OCI-LY1 (cell line): ENCODE results near the gene CD164L2.
A peak's percentile ranks its signal among the peaks of the same experiment; 100 is the strongest.
"Not testable (repeated sequence)": the region's sequence is repeated elsewhere in the genome, so short reads cannot be mapped to it uniquely, and the experiment has no call there.

Experiments used
- H2AFZ ChIP-seq: fragments of 200-600 bp; sonication (generic), shearing (Covaris generic); 2 replicates; pipeline ENCODE4 v1.6.0; 2014; ENCODE audit warnings: antibody characterized with exemption, mild to moderate bottlenecking, low read length
- H3F3A ChIP-seq: fragments of 200-600 bp; sonication (generic), shearing (Covaris generic); 2 replicates; pipeline ENCODE4 v1.6.0; 2014; ENCODE audit warnings: mild to moderate bottlenecking, antibody characterized with exemption, low read length, moderate library complexity; ENCODE audit not compliant: insufficient read depth
- H3K27ac ChIP-seq: fragments of 200-600 bp; sonication (generic); 2 replicates; pipeline ENCODE4 v1.5.1; 2014; ENCODE audit warnings: low read length, mixed run types, mild to moderate bottlenecking, low read depth; ENCODE audit not compliant: poor library complexity, severe bottlenecking
- H3K27me3 ChIP-seq: fragments of 200-600 bp; sonication (generic); 2 replicates; pipeline ENCODE4 v1.6.0; 2014; ENCODE audit warnings: antibody characterized with exemption, mild to moderate bottlenecking, low read length, moderate library complexity; ENCODE audit not compliant: insufficient read depth
- H3K36me3 ChIP-seq: fragments of 200-600 bp; sonication (generic); 2 replicates; pipeline ENCODE4 v1.6.1; 2014; ENCODE audit warnings: mild to moderate bottlenecking, antibody characterized with exemption, low read length, moderate library complexity, mixed read lengths; ENCODE audit not compliant: insufficient read depth
- H3K4me1 ChIP-seq: fragments of 200-600 bp; sonication (generic); 2 replicates; pipeline ENCODE4 v1.5.1; 2014; ENCODE audit warnings: mild to moderate bottlenecking, low read length, moderate library complexity; ENCODE audit not compliant: insufficient read depth, severe bottlenecking
- H3K4me2 ChIP-seq: fragments of 200-600 bp; sonication (generic), shearing (Covaris generic); 2 replicates; pipeline ENCODE4 v1.6.1; 2014; ENCODE audit warnings: low read length
- H3K4me3 ChIP-seq: fragments of 200-600 bp; sonication (generic); 2 replicates; pipeline ENCODE4 v1.5.1; 2014; ENCODE audit warnings: low read length, low read depth, mild to moderate bottlenecking, mixed read lengths; ENCODE audit not compliant: poor library complexity, severe bottlenecking
- H3K79me2 ChIP-seq: fragments of 200-600 bp; shearing (Covaris generic); 2 replicates; pipeline ENCODE4 v1.6.1; 2016; ENCODE audit warnings: mixed run types, low read length, mixed read lengths; ENCODE audit not compliant: insufficient read depth
- H3K9ac ChIP-seq: fragments of 200-600 bp; sonication (generic), shearing (Covaris generic); 2 replicates; pipeline ENCODE4 v1.6.1; 2014; ENCODE audit warnings: mild to moderate bottlenecking, low read length, mixed read lengths
- H3K9me2 ChIP-seq: fragments of 200-600 bp; sonication (generic), shearing (Covaris generic); 2 replicates; pipeline ENCODE4 v1.6.1; 2014; ENCODE audit warnings: low read depth, mild to moderate bottlenecking, low read length, mixed read lengths
- H3K9me3 ChIP-seq: fragments of 200-600 bp; shearing (Covaris generic); 2 replicates; pipeline ENCODE4 v1.6.1; 2014; ENCODE audit warnings: low read length, mixed read lengths
- H4K20me1 ChIP-seq: fragments of 200-600 bp; sonication (generic), shearing (Covaris generic); 2 replicates; pipeline ENCODE4 v1.6.0; 2016; ENCODE audit warnings: mild to moderate bottlenecking, low read length; ENCODE audit not compliant: insufficient read depth
- CTCF ChIP-seq: fragments of 200-600 bp; sonication (generic), shearing (Covaris generic); IDR thresholded peaks from 2 replicates; pipeline ENCODE4 v1.5.1; 2017; ENCODE audit warnings: mild to moderate bottlenecking, antibody characterized with exemption, low read length, moderate library complexity, mixed read lengths
- EZH2 ChIP-seq: fragments of 200-600 bp; sonication (generic), shearing (Covaris generic); IDR thresholded peaks from 2 replicates; pipeline ENCODE4 v1.8.0; 2017; ENCODE audit warnings: borderline replicate concordance, mixed run types, mild to moderate bottlenecking, antibody characterized with exemption, low read length, moderate library complexity, mixed read lengths

The CD164L2 gene

GRCh38 chr1:27410709-27411108 lies 27.6 kb upstream of the CD164L2 start:
- Histone ChIP-seq H3K9ac (no peak overlapping the region), H3K79me2 (no peaks in the 10 kb centered on the region), H3F3A (no peaks in the 10 kb centered on the region; the same call in 1 of the 2 replicates), H3K4me1 (peaks cover 27% of the 10 kb centered on the region), H3K27ac (no peak overlapping the region), H3K9me2 (no peaks in the 10 kb centered on the region), H4K20me1 (no peaks in the 10 kb centered on the region), H3K4me3 (no peak overlapping the region), H3K36me3 (peaks cover 92% of the 10 kb centered on the region), H2AFZ (no peak overlapping the region), H3K9me3 (no peaks in the 10 kb centered on the region), H3K4me2 (no peak overlapping the region), H3K27me3 (no peaks in the 10 kb centered on the region)
- TF ChIP-seq CTCF, result no peak

- H3K4me1 ChIP-seq, result peaks cover 37% of the 10 kb centered on the region
- H3K4me2 ChIP-seq, result no peak overlapping the region
- H3K9me2 ChIP-seq, result no peaks in the 10 kb centered on the region
- H3K27ac ChIP-seq, result no peak overlapping the region
- H3K79me2 ChIP-seq, result no peaks in the 10 kb centered on the region
- H4K20me1 ChIP-seq, result no peaks in the 10 kb centered on the region
- H3K36me3 ChIP-seq, result peaks cover 88% of the 10 kb centered on the region
- TF ChIP-seq CTCF (no peak), EZH2 (no peak)
- no peak overlapping the region for H2AFZ ChIP-seq
- H3K27me3 ChIP-seq, result no peaks in the 10 kb centered on the region
- H3K4me3 ChIP-seq, result no peak overlapping the region
- H3K9ac ChIP-seq, result no peak overlapping the region
- no peaks in the 10 kb centered on the region; the same call in 1 of the 2 replicates for H3F3A ChIP-seq
- H3K9me3 ChIP-seq, result no peaks in the 10 kb centered on the region
Measured at GRCh38 chr1:27409669-27410068, 26.5 kb upstream of the CD164L2 start.

- Histone ChIP-seq H3K9ac (no peak overlapping the region), H2AFZ (no peak overlapping the region), H3K4me2 (no peak overlapping the region), H3K79me2 (no peaks in the 10 kb centered on the region), H3K27ac (no peak overlapping the region), H3K9me3 (no peaks in the 10 kb centered on the region), H3K36me3 (peaks cover 73% of the 10 kb centered on the region), H3F3A (no peaks in the 10 kb centered on the region; the same call in 1 of the 2 replicates), H4K20me1 (no peaks in the 10 kb centered on the region), H3K9me2 (no peaks in the 10 kb centered on the region), H3K4me3 (no peak overlapping the region), H3K4me1 (peaks cover 52% of the 10 kb centered on the region), H3K27me3 (no peaks in the 10 kb centered on the region)
- no peak for TF ChIP-seq CTCF
- no peak for TF ChIP-seq EZH2
Measured at GRCh38 chr1:27408151-27408550, 25.0 kb upstream of the CD164L2 start.

- not testable (repeated sequence) for H3K4me3 ChIP-seq, H3F3A ChIP-seq, H3K9me3 ChIP-seq, H3K9me2 ChIP-seq, H4K20me1 ChIP-seq, H3K27me3 ChIP-seq, H2AFZ ChIP-seq, H3K79me2 ChIP-seq
- H3K36me3 ChIP-seq, result peaks cover 64% of the 10 kb centered on the region
- peak overlapping the region; percentile 43; the same call in 1 of the 2 replicates for H3K9ac ChIP-seq
- peak overlapping the region; percentile 24; the same call in 1 of the 2 replicates for H3K4me2 ChIP-seq
- peaks cover 62% of the 10 kb centered on the region for H3K4me1 ChIP-seq
- peak overlapping the region; percentile 94 for H3K27ac ChIP-seq
Measured at GRCh38 chr1:27406791-27407190, 23.7 kb upstream of the CD164L2 start.
